Measurements from ENCODE around the gene NOS1AP. TPM values are rescaled to one million over a fixed set of nuclear protein-coding genes. Genes with fewer than 3 reads are reported as not detected.

The NOS1AP gene
- total RNA-seq, 1 donor from 2014 or later: 0.34 TPM

GRCh38 chr1:162387226-162388082 is 318.0 kb downstream of the NOS1AP start:
- peak; percentile 18 for DNase-seq

GRCh38 chr1:162388083-162388594 is 318.6 kb downstream of the NOS1AP start:
- no peak for DNase-seq

- no peak for DNase-seq
Observed at GRCh38 chr1:162388615-162389014, 319.1 kb downstream of the NOS1AP start.

GRCh38 chr1:162389021-162389818 is 319.7 kb downstream of the NOS1AP start:
- DNase-seq: peak; percentile 53

- DNase-seq: no peak
Observed at GRCh38 chr1:162389971-162390370, 320.5 kb downstream of the NOS1AP start.

GRCh38 chr1:162390396-162391185 is 321.1 kb downstream of the NOS1AP start:
- no peak for DNase-seq

GRCh38 chr1:162391790-162392563 is 322.5 kb downstream of the NOS1AP start:
- peak; percentile 70 for DNase-seq

- DNase-seq: no peak
Observed at GRCh38 chr1:162396201-162396906, 326.9 kb downstream of the NOS1AP start.

GRCh38 chr1:162397039-162397448 is 327.6 kb downstream of the NOS1AP start:
- no peak for DNase-seq

GRCh38 chr1:162397943-162398560 is 328.6 kb downstream of the NOS1AP start:
- no peak for DNase-seq

GRCh38 chr1:162398999-162399580 is 329.6 kb downstream of the NOS1AP start:
- DNase-seq: no peak

GRCh38 chr1:162400790-162401355 is 331.4 kb downstream of the NOS1AP start:
- DNase-seq: no peak

GRCh38 chr1:162404550-162405160 is 335.2 kb downstream of the NOS1AP start:
- DNase-seq: peak; percentile 27

GRCh38 chr1:162405800-162406199 is 336.3 kb downstream of the NOS1AP start:
- peak; percentile 58 for DNase-seq

GRCh38 chr1:162406811-162407210 is 337.3 kb downstream of the NOS1AP start:
- peak; percentile 16 for DNase-seq

- no peak for DNase-seq
Observed at GRCh38 chr1:162407539-162407938, 338.0 kb downstream of the NOS1AP start.

- DNase-seq: peak; percentile 39
Observed at GRCh38 chr1:162412002-162412401, 342.5 kb downstream of the NOS1AP start, which contains the start of gene SH2D1B. Gene SH2D1B (minus strand): TSS chr1:162412136. CDS start chr1:162412016, 120 bp downstream.

- no peak for DNase-seq
Observed at GRCh38 chr1:162416215-162416614, 346.7 kb downstream of the NOS1AP start.

- DNase-seq: no peak
Observed at GRCh38 chr1:162416909-162417308, 347.4 kb downstream of the NOS1AP start.
